Trophoblast cell (in vitro differentiated cells and primary cell): ENCODE measurements around the gene ERI3.

Experiments
- DNase-seq, 2 donors: peaks; one replicate each; pipeline ENCODE4 v3.0.0-alpha.2; 2016
- H2AFZ ChIP-seq: 2 replicates; pipeline ENCODE4 v1.6.1; 2013; ENCODE audit warnings: low read length, moderate library complexity, mild to moderate bottlenecking; ENCODE audit not compliant: insufficient read depth, poor library complexity
- H2AK5ac ChIP-seq: 2 replicates; pipeline ENCODE4 v1.6.1; 2013; ENCODE audit warnings: mild to moderate bottlenecking, low read length
- H2BK120ac ChIP-seq: 2 replicates; pipeline ENCODE4 v1.6.1; 2013; ENCODE audit warnings: low read length, mild to moderate bottlenecking, moderate library complexity; ENCODE audit not compliant: insufficient read depth, poor library complexity
- H2BK12ac ChIP-seq: 2 replicates; pipeline ENCODE4 v1.6.1; 2013; ENCODE audit warnings: mild to moderate bottlenecking, low read length, moderate library complexity
- H2BK5ac ChIP-seq: 2 replicates; pipeline ENCODE4 v1.6.1; 2013; ENCODE audit warnings: low read length, low read depth, moderate library complexity, mild to moderate bottlenecking; ENCODE audit not compliant: poor library complexity
- H3K14ac ChIP-seq: 2 replicates; pipeline ENCODE4 v1.6.1; 2013; ENCODE audit warnings: mild to moderate bottlenecking, low read length
- H3K18ac ChIP-seq: 2 replicates; pipeline ENCODE4 v1.6.1; 2013; ENCODE audit warnings: mild to moderate bottlenecking, low read length
- H3K23ac ChIP-seq: 2 replicates; pipeline ENCODE4 v1.6.1; 2013; ENCODE audit warnings: low read length
- H3K27ac ChIP-seq: 2 replicates; pipeline ENCODE4 v1.5.1; 2013; ENCODE audit warnings: low read depth, mild to moderate bottlenecking, inconsistent platforms, low read length, moderate library complexity
- H3K27me3 ChIP-seq: 2 replicates; pipeline ENCODE4 v1.6.1; 2013; ENCODE audit warnings: inconsistent platforms, mild to moderate bottlenecking, low read length, moderate library complexity; ENCODE audit not compliant: insufficient read depth
- H3K36me3 ChIP-seq, 2 experiments: 1 replicate in 1 of 2; 2 replicates in 1 of 2; pipeline ENCODE4 v1.6.1; 2013; ENCODE audit warnings: low read length in 2 of 2, mild to moderate bottlenecking in 2 of 2, moderate library complexity in 1 of 2; ENCODE audit not compliant: insufficient read depth in 2 of 2, control insufficient read depth in 1 of 2
- H3K4ac ChIP-seq: 2 replicates; pipeline ENCODE4 v1.6.1; 2013; ENCODE audit warnings: low read depth, mild to moderate bottlenecking, low read length, moderate library complexity
- H3K4me1 ChIP-seq, 2 experiments: 1 replicate in 1 of 2; 2 replicates in 1 of 2; pipeline ENCODE4 v1.6.1; 2013; ENCODE audit warnings: low read length in 2 of 2, mild to moderate bottlenecking in 2 of 2, moderate library complexity in 1 of 2; ENCODE audit not compliant: insufficient read depth in 2 of 2, control insufficient read depth in 1 of 2
- H3K4me2 ChIP-seq: 2 replicates; pipeline ENCODE4 v1.6.1; 2013; ENCODE audit warnings: inconsistent platforms, mild to moderate bottlenecking, low read length, moderate library complexity
- H3K4me3 ChIP-seq: 2 replicates; pipeline ENCODE4 v1.5.1; 2013; ENCODE audit warnings: mild to moderate bottlenecking, low read depth, low read length, inconsistent platforms
- H3K79me1 ChIP-seq: one replicate; pipeline ENCODE4 v1.6.1; 2013; ENCODE audit warnings: low read length
- H3K79me2 ChIP-seq: 2 replicates; pipeline ENCODE4 v1.6.1; 2013; ENCODE audit warnings: low read length, mild to moderate bottlenecking; ENCODE audit not compliant: control insufficient read depth, insufficient read depth, poor library complexity
- H3K9ac ChIP-seq: 2 replicates; pipeline ENCODE4 v1.6.1; 2013; ENCODE audit warnings: mild to moderate bottlenecking, low read length
- H3K9me3 ChIP-seq: 2 replicates; pipeline ENCODE4 v1.6.1; 2013; ENCODE audit warnings: low read depth, mild to moderate bottlenecking, control low read depth, inconsistent platforms, low read length; ENCODE audit not compliant: insufficient read depth
- H4K12ac ChIP-seq: 2 replicates; pipeline ENCODE4 v1.6.1; 2013; ENCODE audit warnings: low read depth, mild to moderate bottlenecking, low read length, moderate library complexity
- H4K8ac ChIP-seq: 2 replicates; pipeline ENCODE4 v1.6.1; 2013; ENCODE audit warnings: low read depth, mild to moderate bottlenecking, low read length, moderate library complexity
- H4K91ac ChIP-seq: one replicate; pipeline ENCODE4 v1.6.1; 2013; ENCODE audit warnings: low read depth, mild to moderate bottlenecking, low read length, moderate library complexity
- WGBS: extraction: QIAGEN DNeasy Blood & Tissue Kit; methylation state at CpG from one replicate; pipeline ENCODE4 v1.1.7; 2013; ENCODE audit warnings: missing lambda C conversion rate; ENCODE audit not compliant: insufficient read length, insufficient coverage; ENCODE audit errors: extremely low coverage; 5-methylcytosine and 5-hydroxymethylcytosine counted together

ERI3 gene

DNA sequence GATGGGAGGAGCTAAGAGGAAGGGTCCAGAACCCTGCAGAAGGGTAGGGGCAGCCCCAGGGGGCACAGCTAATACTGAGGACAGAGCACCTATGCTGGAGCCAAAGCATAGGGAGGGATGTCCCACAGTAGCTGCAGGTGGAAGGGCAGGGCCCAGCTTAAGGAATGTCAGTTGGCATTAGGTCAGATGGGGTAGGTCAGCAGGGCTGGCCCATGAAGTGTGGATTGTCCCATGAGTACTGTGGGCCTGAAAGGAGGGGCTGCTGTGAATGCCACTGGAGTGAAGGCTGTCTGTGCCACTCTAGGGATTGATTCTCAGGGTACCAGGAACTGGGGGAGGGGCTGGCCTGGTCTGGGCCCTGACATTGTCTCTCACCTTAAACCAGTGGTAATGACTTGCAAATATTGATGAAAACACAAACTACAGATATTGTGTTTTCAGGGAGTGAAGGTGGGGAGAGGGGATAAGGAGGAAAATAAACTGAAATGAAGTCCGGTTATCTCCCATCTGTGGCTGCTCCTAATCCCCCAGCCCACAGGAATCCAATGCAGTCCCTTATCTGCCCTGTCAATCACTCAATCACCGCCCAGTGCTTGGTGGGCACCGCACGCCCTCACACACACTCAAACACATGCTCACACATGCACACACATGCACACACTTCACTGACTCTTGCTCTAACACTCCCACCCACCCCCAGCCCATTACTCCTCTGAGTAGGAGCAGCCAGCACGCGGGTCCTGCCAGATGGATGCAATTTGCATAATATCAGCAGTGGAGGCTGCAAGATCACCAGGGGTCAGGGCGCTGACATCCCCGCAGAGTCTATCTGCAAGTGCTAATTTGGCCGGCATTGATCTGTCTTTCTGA lies 114.0 kb downstream of the ERI3 start:
- Histone ChIP-seq H3K36me3 (peaks cover 3 to 6% of the 10 kb centered on the region in 2 experiments), H2BK5ac (no peak overlapping the region), H3K4me1 (peaks cover 8 to 27% of the 10 kb centered on the region in 2 experiments), H3K79me2 (no peaks in the 10 kb centered on the region), H2BK120ac (no peak overlapping the region), H3K9ac (no peak overlapping the region), H3K27ac (no peak overlapping the region), H3K79me1 (no peaks in the 10 kb centered on the region), H3K4me2 (no peak overlapping the region), H3K27me3 (no peaks in the 10 kb centered on the region), H4K8ac (no peak overlapping the region), H3K9me3 (no peaks in the 10 kb centered on the region), H2AK5ac (no peak overlapping the region), H3K18ac (no peak overlapping the region), H3K14ac (no peak overlapping the region), H4K12ac (no peak overlapping the region), H4K91ac (no peak overlapping the region), H2BK12ac (no peak overlapping the region), H3K4ac (no peak overlapping the region), H3K23ac (no peak overlapping the region), H3K4me3 (no peak overlapping the region), H2AFZ (no peak overlapping the region)
- DNase-seq, result peak in 1 of 2 donors; percentile 43
- no CpG with 5 or more reads among the region's 9 CpGs for WGBS

- no peak overlapping the region for H3K23ac ChIP-seq
- no peaks in the 10 kb centered on the region for H3K9me3 ChIP-seq
- no peaks in the 10 kb centered on the region for H3K27me3 ChIP-seq
- H4K8ac ChIP-seq, result no peak overlapping the region
- H3K14ac ChIP-seq, result no peak overlapping the region
- H3K36me3 ChIP-seq, result peaks cover 3 to 6% of the 10 kb centered on the region in 2 experiments
- H2AFZ ChIP-seq, result no peak overlapping the region
- no peak overlapping the region for H2BK12ac ChIP-seq
- no peak overlapping the region for H3K18ac ChIP-seq
- no peak overlapping the region for H2BK5ac ChIP-seq
- no peak overlapping the region for H4K12ac ChIP-seq
- H3K4me2 ChIP-seq, result no peak overlapping the region
- H3K79me1 ChIP-seq, result no peaks in the 10 kb centered on the region
- no peak for DNase-seq
- no peaks in the 10 kb centered on the region for H3K79me2 ChIP-seq
- H3K27ac ChIP-seq, result no peak overlapping the region
- H3K9ac ChIP-seq, result no peak overlapping the region
- H3K4ac ChIP-seq, result no peak overlapping the region
- no peak overlapping the region for H3K4me3 ChIP-seq
- H2BK120ac ChIP-seq, result no peak overlapping the region
- peaks cover 8 to 27% of the 10 kb centered on the region in 2 experiments for H3K4me1 ChIP-seq
- H2AK5ac ChIP-seq, result no peak overlapping the region
- WGBS, result no CpG with 5 or more reads among the region's 3 CpGs
- no peak overlapping the region for H4K91ac ChIP-seq
Measured at GRCh38 chr1:44239961-44240371, 115.1 kb downstream of the ERI3 start.

DNA sequence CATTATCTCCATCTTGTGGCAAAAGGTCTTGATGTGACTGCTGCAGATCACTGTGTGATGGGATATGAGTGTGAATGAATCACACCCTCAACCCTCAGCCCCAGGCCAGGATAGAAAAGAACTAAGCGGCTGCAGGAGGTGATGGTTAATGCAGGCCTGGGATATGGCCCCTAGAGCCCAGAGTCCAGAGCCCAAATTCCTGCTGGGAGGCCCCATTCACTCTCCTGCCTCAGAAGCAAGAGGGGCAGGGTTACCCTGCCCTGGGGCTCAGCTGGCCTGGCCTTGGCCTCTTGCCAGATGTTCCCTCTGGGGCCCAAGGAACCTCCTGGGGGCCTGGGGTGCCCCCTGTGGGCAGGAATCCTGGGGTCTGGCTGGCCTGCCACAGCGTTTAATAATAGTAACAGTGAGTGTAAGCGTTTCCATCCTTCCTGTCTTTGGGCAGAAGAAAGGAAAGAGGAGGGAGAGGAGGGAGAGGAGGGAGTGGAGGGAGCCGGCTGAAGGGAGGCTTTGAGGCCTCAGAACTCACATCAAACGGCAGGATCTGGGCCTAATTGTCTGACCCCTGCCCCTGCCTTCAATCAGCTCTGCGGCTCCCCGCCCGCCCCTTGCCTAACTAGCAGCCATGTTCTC lies 115.6 kb downstream of the ERI3 start:
- Histone ChIP-seq H2BK12ac (no peak overlapping the region), H3K27ac (no peak overlapping the region), H3K9ac (no peak overlapping the region), H3K4me1 (peaks cover 8 to 27% of the 10 kb centered on the region in 2 experiments), H3K14ac (no peak overlapping the region), H3K23ac (no peak overlapping the region), H3K18ac (no peak overlapping the region), H3K4me3 (no peak overlapping the region), H3K79me2 (no peaks in the 10 kb centered on the region), H2AFZ (no peak overlapping the region), H3K4ac (no peak overlapping the region), H4K12ac (no peak overlapping the region), H4K8ac (no peak overlapping the region), H3K27me3 (no peaks in the 10 kb centered on the region), H3K4me2 (no peak overlapping the region), H3K9me3 (no peaks in the 10 kb centered on the region), H3K79me1 (no peaks in the 10 kb centered on the region), H2BK120ac (no peak overlapping the region), H4K91ac (no peak overlapping the region), H2AK5ac (no peak overlapping the region), H2BK5ac (no peak overlapping the region), H3K36me3 (peaks cover 3 to 5% of the 10 kb centered on the region in 2 experiments)
- no CpG with 5 or more reads among the region's 8 CpGs for WGBS
- DNase-seq, result no peak

DNA sequence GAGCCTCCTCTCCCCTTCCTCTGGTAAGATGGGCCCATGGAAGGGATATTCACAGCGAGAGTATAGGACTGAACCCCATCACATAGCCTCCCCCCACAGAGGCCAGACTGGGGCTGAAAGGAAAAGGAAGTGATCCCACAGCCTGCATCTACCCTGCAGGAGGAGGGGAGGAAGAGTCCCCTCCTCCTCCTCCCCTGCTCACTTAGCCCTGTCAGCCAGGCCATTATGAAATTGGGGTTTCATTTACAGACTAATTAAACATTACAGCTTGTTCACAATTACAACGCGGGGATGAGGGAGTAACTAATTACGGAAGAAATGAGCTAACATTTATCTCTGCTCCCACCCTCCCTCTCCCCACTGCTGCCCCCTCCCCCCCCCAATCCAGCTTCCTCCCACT lies 116.4 kb downstream of the ERI3 start:
- Histone ChIP-seq H3K4me3 (no peak overlapping the region), H4K8ac (no peak overlapping the region), H3K4me1 (peaks cover 8 to 27% of the 10 kb centered on the region in 2 experiments), H3K4ac (no peak overlapping the region), H3K23ac (no peak overlapping the region), H2BK120ac (no peak overlapping the region), H3K18ac (no peak overlapping the region), H3K9ac (no peak overlapping the region), H3K79me1 (no peaks in the 10 kb centered on the region), H3K14ac (no peak overlapping the region), H4K12ac (no peak overlapping the region), H3K36me3 (peaks cover 0 to 3% of the 10 kb centered on the region in 2 experiments), H3K79me2 (no peaks in the 10 kb centered on the region), H3K4me2 (no peak overlapping the region), H4K91ac (no peak overlapping the region), H2AK5ac (no peak overlapping the region), H3K27me3 (no peaks in the 10 kb centered on the region), H3K9me3 (no peaks in the 10 kb centered on the region), H2BK5ac (no peak overlapping the region), H2AFZ (no peak overlapping the region), H2BK12ac (no peak overlapping the region), H3K27ac (no peak overlapping the region)
- no CpG with 5 or more reads among the region's 4 CpGs for WGBS
- DNase-seq, result no peak
